Activated CD4-positive, alpha-beta T cell treated with anti-CD3 and anti-CD28 coated beads for 48 hours (primary cell): ENCODE measurements around the gene CPXM2.

ENCODE experiments used
- DNase-seq: peaks from one replicate; pipeline ENCODE4 v3.0.0-alpha.2; 2020

The CPXM2 gene

DNA sequence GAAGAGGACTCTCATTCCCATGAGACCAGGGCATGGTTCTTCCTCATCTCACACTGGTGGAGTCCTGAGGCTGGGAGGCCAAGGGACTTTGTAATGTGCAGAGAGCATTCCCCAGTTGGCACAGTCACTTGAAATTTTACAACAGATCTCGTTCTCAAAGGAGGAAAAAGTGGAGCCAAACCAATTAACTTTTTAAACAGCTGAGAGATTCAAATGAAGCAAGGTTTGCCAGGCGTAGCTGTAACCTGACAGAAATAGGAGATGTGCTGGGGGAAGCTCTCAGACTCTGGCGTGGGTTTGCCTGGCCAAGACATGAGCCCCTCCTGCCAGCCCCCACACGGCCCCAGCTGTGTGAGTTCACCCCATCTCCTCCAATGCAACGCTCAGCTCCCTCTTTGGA, 12.0 kb upstream of the CPXM2 start:
- DNase-seq: no peak

DNA sequence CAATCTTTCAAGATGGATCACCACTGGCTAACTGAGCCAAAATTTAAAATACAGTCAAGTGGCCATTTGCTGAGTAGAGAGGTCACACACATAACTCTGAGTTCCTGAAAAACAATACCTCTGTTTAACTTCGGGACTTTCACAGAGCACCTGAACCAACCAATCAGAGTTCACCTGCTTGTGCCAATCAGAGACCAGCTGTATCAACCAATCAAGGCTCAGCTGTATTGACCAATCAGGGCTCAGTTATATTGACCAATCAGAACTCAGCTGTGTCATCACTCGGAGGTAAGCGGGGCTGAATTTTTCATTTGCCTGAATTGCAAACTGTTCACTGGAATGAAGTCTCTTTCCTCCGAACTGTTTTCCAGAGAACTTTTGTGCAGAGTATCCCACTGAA, 10.0 kb upstream of the CPXM2 start:
- DNase-seq: no peak

- no peak for DNase-seq
These were observed 5.5 kb upstream of the CPXM2 start for GRCh38 chr10:123897146-123897545.

DNA sequence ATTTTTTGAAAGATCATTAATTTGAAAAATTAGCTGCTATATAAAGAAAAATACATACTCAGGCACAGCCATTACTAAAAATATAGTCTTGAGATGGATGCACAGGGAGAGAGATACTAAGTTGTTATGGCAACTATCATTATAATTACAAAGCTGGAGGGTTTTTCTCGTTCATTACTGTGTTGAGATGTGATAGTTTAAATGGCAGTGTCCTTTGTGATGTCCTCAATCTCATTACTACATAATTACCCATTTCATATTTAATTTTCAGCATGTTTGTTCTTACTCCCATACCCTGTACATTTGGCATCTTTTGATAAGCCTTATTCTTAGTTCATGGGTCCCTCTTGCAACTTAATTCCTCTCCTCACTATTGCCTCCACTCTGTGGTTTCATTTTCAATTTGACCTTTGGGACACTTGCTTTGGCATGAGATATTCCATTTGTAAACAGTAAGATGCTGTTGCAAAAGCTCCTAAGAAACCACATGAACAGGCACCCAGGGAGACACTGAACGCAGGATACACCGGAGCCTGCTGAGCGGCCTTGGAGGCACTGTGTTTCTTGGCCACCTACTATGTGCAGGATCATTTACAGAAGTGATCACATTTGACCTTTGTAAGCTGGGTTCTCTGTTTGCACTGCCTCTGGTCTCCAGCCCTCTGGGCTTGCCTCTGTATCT, 4.8 kb upstream of the CPXM2 start:
- DNase-seq: no peak

GRCh38 chr10:123893651-123894050, 2.0 kb upstream of the CPXM2 start:
- DNase-seq: no peak

DNA sequence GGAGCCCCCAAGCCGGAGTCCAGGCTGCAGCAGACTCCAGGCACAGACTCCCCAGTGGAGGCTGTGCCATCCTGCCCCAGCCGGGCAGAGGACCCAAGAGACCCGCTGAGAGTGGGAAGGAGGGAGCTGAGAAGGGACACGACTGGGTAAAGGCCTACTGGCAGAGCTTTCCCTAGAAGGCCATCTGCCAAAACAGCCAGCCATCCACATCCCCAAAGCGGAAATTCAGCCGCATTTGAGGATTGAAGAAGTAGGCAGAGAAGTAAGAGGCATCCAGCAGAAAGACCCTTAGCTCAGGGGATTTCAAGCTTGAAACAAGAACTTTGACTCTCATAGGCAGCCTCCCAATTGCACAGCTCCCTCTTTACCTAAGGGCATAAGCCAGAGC, 857 bp downstream of the CPXM2 start:
- DNase-seq: no peak

GRCh38 chr10:123890226-123890625, 1.4 kb downstream of the CPXM2 start:
- DNase-seq: no peak

DNA sequence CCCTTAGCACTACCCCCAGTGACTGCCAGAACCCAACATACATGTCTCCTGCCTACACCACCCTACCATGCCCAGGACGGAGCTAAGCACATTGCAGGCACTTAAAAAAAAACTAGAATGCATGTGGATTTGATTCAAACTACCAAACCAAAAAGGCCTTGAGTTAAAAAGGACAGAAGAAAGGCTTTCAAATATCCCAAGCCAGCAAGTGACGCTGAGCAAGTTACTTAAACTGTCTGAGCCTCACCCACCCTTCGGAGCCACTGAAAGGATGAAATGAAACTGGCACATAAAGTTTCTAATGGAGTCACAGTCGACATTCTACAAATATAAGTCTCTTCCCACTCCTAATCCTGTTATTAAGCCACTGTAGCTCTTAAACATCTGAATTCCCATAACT, 1.8 kb downstream of the CPXM2 start:
- no peak for DNase-seq

DNA sequence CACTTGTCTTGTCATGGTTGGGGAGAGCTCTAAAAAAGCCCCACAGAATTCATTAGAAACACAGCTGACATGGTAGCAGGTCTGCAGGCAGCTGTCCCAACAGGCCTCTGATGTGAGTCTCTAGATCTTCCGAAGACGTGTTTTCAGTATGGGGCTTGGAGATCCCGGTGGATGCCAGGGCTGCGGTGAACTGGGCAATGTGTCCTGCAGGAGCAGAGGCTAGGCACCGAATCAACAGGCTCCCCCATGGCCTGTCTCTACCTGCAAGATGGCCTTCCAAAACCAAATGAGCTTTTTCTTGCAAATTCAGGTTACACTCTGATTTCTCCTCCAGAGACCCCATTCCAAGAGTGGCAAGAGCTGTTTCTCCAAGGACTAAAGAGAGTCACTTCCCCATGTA, 2.9 kb downstream of the CPXM2 start:
- no peak for DNase-seq

DNA sequence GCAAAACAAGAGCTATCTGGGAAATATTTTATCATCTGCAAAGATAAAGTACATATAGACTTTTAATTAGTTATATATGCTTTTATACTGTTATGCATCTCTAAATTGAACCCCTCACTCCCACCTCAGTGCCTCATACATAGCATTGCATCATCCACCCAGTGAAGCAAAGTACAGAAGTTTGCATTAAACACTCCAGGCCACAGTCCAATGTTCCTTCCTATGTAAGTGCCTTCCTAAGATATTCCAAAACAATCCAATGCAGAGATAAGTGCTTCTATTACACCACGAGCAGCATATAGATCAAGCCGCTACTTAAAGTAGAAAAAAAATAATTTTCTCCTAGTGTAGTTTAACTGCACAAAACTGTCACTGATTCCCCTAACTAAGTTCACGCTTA, 3.4 kb downstream of the CPXM2 start:
- DNase-seq: no peak

DNA sequence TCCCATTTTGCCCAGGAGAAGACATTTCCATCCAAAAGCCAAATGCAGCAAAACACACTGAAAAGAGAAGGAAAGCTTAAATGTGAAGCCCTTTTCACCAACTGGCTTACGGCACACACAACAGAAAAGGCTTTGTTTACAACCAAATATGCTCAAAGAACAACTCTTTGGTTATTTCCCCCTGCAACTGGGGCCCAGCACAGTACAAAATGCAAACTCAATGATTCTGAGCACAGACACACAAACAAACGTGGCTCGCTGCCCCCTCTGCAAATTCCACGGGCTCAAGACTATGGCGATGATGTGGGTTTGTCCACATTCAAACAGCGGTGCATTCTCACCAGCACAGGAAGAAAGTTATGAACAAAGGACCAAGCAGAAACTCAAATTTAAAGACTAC, 5.3 kb downstream of the CPXM2 start:
- DNase-seq: no peak

- no peak for DNase-seq
These were observed 6.0 kb downstream of the CPXM2 start for GRCh38 chr10:123885406-123886170.

DNA sequence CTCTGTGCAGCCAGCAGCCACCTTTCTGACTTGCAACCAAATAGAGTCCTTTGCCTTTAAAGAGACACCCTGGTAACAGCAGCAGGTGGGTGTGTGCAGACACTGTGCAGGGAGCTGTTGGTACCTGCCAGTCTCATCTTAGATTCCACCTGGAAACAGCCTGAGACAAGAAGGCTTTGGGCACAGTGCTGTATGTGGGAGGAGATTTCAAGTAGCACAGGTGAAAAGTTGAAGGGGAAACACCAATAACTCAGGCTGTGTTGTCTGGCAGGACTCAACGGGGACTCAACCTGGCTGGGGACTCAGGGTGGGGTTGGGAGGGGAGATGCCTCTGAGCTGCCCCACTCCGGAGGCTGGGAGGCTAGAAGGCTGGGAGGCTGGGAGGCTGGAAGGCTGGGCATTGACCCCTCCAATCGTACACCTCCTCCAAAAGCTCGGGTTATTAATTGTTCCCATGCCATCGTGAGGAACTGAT, 6.7 kb downstream of the CPXM2 start:
- DNase-seq: no peak

GRCh38 chr10:123884351-123884906, 7.2 kb downstream of the CPXM2 start:
- DNase-seq: no peak

DNA sequence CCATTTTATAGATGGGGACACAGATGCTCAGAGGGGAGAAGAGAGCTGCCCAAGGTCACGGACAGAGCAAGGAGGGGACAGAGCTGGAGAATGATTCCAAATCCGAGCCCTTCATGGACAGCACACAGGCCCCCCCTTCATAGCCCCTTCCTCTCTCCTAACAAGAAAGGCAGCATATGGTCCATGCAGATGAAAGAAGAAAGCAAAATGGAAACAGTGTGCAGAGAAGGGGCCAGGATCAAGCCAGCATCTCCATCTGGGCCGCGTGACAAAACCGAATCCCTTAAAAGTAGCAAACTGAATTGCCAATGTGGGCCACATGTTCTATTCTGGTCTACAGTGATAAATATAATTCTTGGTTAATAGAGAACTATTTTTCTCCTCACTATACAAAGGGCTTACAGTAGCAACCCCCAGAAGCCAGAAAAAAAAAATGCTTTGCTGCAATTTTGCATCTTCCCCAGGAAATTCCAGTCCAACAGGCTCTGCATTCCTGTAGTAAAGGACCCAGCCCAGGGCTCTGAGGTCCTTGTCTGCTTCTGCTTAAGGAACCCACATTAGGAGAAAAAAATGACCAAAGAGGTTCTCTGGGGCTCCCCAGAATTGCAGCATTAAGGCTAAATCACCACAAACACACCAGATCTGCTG, 7.8 kb downstream of the CPXM2 start:
- DNase-seq: no peak

GRCh38 chr10:123882681-123883445, 8.7 kb downstream of the CPXM2 start:
- no peak for DNase-seq

- no peak for DNase-seq
These were observed 9.4 kb downstream of the CPXM2 start for GRCh38 chr10:123882177-123882576.

DNA sequence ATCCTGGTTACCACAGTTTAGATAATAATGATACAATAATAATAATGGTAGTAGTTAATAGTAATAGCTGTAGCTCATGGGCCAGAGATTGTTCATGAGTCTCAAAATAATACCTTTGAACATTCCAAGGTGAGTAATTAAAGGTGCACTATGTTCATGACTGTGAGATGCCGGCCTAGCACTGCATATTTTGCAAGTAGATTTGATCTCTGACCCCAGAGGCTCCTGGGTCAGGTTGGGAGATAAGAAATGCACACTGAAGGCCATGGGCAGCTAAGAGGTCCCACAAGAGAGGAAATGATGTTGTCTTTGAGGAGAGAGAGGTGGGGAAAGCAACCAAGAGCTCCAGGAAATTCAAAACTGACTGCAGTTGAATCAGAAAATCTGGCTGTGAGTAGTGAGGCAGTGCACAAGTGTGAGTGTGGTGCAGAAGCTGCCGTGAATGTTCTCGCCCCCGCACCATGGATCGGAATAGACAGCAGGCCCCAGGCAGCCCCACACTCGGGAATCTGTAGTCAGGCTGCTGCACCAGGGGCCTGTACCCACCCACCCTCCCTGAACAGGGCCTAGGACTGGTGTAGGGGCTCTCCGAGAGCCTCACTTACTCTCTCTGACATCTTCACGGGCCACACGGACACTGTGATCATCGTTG, 11.9 kb downstream of the CPXM2 start:
- DNase-seq: no peak

- no peak for DNase-seq
These were observed 12.8 kb downstream of the CPXM2 start for GRCh38 chr10:123878666-123879303.

- no peak for DNase-seq
These were observed 21.3 kb downstream of the CPXM2 start for GRCh38 chr10:123870260-123870659.

DNA sequence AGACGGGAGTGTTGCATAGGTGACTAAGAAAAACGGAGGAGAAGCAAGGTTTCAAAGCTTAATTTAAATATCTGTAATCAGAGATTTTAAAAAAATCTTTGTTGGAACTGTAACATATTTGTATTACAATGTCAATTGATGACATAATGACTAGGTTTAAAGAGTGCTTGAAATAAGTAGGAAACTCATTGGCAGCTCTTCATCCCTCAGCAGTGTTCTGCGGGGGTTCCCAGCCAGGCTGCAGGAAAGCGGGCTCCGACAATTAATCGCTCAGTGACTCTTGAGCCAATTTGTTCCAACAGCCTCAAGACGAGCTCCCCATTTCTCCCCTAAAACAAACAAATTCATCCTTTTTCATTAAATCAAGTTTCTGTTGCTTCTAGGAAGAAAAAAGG, 22.6 kb downstream of the CPXM2 start:
- DNase-seq: no peak
